SKM-1 treated with dmso at 0.1 percent for 144 hours (cell line): ENCODE results near the gene CACNA2D3.

Source experiments
- DNase-seq: peaks from one replicate; lab custom pipeline; 2025; ENCODE audit not compliant: unreplicated experiment; lab: John Stamatoyannopoulos, UW

Gene CACNA2D3

DNA sequence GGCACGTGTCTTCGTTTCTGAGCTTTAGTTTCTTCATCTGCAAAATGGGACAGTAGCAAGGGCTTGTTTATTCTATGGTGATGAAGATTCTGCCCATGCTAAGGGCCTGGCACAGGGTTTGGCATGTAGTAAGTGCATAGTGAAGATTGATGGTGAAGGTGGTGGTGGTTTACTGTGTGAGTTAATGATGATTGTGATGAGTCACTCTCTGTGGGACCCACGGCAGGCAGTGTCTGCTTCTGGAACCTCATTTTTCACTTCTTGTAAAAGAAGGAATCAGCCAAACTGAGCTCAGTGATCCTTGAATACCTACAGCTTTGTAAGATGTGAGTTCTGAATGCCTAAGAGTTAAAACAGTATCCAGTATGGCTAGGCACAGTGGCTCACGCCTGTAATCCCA, 891.7 kb downstream of the CACNA2D3 start:
- no peak for DNase-seq

DNA sequence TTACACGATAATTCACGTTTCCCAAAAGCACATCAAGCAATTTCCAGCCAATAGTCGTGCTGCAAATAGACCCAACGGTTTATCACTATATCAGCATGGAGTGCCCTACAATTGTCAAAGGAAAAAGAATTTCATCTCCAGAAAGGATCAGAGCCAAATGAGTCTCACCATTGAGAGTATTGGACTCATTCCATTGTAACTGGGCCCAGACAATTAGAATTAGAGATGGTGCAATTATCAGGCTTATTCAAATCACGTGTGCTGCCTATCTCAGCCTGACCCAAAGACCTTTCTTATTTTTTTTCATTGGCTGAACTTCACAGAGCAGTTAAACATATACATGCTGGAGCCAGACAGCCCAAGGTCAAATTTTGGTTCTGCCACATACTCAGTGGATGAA, 892.6 kb downstream of the CACNA2D3 start:
- DNase-seq = no peak

DNA sequence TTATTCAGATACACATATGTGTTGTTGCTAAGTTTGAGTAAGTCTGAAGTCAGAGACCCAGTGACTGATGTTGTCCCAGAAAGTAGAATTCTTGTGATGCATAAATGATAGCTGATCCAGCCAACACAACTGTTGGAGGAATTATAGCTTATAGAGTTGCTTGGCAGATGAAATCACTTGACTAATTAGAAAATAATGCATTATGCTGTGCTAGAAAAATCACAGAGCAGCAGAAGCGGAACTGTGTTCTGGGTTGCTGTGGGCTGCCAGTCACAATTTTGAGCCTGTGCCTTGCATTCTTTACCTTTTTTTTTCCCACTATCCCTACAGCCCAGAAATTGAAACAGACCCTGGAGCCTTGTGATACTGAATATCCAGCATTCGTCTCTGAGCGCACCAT, 895.5 kb downstream of the CACNA2D3 start:
- DNase-seq = no peak

DNA sequence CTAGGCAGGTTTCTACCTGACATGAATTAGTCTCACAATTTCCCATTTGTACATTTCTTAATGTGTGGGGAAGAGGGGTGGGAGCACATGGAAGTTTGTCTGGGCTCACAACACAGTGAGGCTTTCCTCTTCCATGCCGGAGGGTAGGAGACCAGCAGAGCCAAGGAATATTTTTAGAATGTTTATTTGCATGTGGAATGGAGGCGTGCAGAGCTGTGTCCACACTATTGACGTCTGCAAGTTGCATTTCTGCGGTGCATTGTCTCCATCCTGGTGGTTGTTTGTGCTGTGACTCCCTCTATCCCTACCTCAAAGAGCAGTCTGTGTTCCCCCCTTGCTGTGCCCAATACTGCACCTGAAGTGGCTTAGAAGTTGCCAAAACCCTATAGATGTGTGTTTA, 908.6 kb downstream of the CACNA2D3 start:
- DNase-seq = no peak

DNA sequence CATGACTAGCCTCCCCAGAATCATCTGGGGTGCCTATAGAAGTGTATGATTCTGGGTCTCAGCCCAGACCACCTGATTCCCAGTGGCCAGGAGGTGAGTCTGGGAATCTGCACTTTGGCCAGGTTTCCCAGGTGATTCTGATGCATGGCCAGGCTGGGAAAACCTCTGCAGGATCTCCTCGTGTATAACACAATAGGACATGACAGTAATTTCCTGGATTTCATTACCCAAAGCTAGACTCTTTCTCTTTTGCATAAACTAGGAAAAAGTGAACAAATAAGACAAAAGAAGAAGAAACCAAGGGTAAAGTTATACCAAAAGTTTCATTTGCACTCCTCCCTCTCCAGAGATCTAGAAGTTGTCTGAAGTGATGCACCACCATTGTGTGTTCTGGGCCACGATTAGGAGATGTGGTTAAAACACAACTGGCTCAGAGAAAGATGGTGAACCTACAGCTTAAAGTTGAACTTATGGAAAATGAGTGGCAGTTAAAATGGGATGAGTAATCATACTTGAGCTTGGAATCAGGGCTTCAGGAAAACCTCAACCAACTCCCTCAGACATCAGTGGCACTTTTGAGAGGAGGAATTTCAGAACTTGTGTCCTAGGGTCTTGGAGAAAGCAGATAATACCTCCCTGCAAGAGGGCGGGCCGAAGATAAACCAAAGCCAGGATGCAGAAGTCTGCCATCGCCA, 914.7 kb downstream of the CACNA2D3 start:
- DNase-seq = no peak

DNA sequence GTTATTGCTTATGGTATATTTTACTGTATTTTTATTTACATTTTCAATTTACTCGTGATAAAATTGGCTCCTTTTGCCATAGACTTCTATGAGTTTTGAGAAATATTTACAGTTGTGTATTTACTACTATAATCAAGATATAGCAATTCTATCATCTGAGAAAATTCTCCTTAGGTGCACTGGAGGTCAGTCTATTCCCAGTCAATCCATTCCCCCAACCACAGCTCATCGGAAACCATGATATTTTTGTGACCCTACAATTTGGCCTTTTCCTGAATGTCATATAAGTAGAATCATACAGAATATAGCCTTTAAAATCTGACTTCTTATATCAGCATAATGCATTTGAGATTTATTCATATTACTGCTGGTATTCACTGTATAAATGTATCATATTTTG, 920.2 kb downstream of the CACNA2D3 start:
- no peak for DNase-seq

DNA sequence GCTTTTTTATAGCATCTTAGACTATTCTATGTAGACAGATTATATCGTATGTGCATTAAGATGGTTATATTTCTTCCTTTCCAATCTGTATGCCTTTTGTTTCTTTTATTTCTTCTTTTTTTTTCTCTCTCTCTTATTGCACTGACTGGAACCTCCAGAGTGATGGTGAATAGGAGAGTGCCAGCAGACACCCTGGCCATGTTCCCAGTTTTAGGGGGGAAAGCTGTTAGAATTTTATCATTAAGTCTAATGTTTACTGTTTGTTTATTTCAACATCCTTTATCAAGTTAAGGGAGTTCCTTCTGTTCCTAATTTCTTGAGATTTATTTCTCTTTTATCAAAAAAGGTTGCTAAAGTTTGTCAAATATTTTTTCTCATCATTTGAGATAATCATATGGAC, 922.1 kb downstream of the CACNA2D3 start:
- no peak for DNase-seq

DNA sequence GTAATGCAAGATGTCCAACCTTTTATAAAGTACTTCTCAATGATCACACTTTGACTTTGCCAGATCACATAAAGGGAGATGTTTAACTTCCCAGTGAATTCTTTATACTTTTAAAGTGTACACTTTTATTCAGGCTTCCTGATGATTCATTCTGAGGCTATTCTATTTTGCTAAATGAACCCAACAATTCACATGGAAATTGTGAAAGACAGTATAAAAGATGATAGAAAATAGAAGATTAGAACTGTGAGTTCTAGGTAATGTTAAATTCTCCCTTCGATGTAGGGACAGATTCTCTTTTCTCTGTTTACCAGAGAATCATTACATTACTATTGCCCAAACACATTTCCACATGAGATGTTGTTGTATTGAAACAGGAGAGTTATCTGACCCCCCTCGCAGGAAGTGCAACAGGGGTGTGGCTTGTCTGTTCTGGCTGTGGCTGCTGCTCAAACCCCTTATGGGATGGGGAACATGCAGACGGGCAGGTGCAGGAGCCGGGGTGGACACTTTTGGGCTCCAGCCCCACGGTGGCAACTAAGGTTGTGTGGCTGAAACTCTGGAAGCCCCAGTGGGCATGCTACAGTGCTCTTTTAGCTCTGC, 936.8 kb downstream of the CACNA2D3 start:
- DNase-seq = no peak

DNA sequence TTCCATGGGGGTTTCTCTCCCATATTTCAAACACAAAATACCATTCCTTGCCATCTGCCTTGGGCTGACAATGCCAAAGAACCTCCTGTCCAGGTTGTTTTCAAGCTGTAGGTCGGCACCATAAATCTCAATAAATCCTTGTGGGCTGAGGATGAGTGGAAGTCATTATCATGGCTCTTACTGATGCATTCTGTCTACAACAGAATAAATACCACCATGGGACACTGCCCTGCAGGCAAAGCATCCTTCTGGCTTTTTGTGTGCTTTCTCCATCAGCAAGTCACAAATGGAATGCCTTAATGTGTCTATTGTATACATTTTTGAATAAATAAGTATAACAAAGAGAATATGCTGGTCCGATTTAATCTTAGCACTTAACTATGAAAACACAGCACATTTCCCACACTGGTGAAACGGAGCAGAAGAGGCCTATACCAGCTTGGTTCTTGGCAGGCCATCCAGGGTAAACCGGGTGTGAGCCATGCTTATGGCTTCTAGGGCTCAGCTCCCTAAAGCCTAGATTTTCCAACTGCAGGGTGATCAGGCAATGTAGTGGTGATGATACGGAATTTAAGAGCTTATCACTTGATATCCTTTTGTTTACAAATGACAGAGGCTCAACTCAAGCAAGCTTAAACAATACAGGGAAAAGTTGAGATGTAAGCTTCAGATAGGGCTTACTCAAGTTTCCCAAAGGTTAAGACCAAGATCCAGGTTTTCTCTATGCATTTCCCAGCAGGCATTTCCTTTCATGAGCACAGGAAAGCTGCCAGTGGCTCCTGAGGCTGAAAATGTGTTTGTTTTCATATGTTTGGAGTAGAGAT, 938.8 kb downstream of the CACNA2D3 start:
- DNase-seq = no peak

DNA sequence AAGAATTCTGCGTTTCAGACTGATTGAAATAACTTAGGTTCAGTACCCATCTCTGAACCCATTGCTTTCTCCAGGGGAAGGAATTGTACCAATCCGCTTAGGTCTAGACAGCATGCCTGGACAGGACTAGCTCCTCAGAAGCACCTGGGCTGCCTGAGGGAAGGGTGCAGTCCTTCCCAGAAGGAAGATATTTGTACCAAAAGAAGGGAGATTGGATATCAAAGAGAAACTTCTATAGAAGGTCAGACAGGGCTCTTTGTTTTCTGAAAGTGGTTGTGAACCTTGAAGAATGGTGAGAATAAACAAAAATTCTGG, 939.3 kb downstream of the CACNA2D3 start:
- no peak for DNase-seq

DNA sequence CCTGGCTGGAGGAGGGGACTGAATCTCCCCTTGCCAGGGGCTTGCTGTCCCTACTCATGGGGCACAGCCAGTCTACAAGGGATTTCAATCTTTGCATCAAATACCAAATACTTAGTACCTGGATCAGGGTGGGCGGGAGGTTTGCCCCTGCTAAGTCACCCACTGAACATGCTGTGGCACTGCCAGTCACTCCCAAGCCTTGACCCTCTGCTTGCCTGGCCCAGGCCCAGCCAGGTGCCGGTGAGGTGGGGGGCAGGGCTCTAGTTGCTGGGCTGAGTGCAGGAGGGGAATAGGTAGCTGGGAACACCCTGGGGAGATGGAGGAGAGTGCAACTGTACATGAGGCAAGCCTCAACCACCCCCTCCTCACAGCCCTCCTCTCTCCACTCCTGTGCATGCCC, 941.8 kb downstream of the CACNA2D3 start:
- no peak for DNase-seq

DNA sequence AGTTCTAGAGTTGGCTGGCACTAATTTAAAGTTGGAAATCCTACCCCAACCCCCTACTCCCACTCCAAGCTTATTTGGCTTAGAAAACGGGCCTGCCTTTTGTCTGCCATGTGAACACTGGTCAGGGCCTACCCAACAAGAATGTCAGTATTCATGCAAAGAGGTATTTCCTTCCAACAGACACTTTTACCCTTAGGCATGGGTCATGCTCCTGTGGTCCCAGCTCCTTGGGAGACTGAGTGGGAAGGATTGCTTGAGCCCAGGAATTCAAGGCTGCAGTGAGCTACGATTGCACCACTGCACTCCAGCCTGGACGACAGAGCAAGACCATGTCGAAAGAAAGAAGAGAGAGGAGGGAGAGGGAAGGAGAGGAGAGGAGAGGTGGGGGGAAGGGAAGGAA, 943.0 kb downstream of the CACNA2D3 start:
- DNase-seq = no peak

DNA sequence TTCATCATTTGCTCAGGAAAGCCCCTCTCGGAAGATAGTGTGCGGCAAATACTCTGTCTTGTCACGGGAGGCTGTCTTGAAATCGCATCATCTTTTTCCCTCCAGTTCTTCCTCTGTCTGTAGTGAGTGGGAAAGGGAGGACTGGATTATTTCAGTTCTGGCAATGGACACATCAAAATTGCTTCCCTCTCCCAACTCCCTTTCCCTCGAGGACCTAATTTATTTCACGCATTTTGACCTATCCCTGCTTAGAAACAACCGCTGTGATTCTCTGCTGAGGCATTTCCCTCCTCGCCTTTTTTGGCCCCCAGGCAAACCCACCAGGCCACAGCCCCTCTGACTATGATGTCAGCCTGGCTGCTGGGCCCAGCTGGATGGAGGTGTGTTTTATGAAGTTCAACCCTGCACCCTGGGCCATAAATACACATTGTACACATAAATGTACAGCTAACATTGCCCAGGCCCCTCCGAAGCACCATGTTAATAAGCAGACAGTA, 944.2 kb downstream of the CACNA2D3 start:
- DNase-seq = no peak

DNA sequence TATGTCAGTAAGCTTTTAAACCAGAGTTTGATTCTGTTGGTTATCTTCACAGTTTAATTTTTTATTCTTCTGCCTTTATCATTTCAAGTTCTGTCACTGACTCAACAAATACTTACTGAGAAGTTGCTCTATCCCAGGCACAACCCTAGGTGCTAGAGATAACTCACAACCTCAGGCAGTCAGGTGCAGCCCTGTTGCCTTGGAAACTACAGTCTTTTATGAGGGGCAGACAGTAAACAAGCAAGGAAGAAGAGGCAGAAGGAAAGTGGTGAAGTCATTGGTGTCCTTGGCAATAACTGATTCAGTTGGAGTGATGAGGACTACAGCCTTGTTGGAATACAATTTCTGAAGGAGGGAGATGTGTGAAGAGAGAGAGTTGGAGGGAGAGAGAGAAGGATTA, 947.6 kb downstream of the CACNA2D3 start:
- no peak for DNase-seq

DNA sequence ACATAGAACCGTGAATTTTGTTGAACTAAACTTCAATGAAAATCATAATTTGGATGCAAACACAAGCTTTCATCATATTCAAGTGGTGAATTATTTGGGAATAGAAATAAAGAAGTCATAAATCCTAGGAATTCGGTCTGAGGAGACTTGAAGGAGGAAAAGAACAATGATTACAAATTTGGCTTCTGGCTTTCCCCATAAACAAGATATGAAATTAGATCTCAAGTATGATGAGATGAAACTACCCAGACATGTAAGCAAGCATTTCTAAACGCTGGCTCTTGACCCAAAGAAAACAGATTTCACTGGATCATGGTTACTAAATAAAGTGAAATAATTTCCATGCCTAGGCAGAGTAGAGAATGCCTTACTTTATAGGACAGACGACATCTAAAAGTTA, 952.4 kb downstream of the CACNA2D3 start:
- no peak for DNase-seq

DNA sequence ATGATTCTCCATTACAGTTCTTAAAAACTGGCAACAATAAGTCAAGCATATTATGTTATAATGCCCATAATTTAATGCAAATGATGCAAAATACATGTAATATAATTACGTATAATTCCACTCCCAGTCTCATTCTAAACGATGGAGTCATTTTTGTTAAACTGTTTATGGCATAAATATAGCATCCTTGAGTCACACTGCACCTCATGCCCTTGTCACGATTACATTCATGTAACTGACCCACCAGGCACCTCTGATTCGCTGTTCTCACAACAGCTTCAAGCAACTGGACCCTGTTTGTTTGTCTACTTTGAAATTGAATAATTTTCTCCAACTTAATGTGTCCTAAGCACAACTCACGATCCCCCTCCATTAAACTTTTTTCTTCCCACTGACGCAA, 953.5 kb downstream of the CACNA2D3 start:
- DNase-seq = no peak

DNA sequence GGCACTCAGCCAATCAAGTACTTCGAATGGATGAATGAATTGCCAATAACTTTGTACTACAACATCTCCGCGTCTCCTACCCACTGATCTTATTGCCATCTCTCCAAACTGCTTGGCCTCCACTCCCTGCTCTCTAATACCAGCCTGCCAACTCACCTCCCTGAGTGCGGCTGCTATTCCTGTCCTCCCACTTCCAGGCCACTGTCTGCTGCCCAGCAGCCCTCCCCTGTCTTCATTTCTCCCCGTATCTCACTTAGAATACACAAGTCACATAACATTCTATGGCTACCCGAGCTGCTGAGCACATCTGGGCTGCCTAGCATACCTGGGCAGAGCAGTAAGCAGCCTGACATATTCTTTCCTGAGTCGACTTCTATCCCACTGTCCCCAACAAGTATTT, 955.4 kb downstream of the CACNA2D3 start:
- no peak for DNase-seq

DNA sequence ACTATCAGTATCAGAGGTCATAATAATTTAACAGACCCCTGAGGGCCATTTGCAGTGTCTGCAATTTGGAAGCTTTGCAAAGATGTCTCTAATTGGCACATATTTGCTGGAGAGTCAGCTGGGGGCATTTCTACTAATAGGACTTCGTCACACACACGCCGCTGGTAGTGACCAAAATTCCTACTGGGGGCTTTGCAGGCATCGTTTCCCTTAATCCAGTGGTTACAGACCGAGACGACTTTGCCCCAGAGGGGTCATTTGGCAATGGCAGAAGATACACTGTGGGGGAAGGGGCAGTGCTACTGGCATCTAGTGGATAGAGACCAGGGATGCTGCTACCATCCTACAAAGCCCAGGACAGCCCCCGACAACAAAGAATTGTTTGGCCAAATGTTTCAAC, 956.5 kb downstream of the CACNA2D3 start:
- no peak for DNase-seq

DNA sequence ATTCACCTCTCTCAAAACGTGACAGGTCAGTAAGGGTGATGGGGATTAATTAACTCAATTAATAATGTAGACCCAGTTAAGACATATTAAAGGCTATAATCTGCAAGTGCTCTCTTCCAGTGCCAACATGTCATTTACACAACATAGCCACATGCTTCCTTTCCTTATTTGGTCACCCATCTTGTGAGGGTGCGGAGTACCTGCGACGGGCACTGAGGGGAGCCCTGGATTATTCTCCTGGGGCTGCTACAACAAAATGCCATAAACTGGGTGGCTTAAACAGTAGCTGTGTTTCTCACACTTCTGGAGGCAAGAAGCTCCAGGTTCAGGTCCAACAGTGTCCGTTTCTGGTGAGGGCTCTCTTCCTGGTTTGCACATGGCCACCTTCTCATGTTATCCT, 962.9 kb downstream of the CACNA2D3 start:
- no peak for DNase-seq

DNA sequence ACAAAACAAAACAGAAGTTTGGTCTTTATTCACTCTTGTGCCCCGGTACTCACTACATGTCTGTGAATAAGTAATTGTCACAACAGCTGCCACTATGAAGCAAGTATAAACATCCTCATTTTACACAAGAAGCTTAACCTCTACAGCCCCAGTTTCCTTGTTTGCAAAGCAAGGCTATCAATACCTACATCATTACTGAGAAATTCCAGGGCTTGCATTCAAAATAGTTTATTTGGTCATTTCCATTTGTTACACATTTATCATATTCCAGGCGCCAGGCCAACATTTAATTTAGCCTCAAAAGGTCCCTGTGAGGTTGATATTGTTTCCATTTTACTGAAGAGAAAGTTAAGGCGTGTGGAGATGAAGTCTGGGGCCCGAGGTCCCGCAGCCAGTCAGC, 966.9 kb downstream of the CACNA2D3 start:
- DNase-seq = no peak

DNA sequence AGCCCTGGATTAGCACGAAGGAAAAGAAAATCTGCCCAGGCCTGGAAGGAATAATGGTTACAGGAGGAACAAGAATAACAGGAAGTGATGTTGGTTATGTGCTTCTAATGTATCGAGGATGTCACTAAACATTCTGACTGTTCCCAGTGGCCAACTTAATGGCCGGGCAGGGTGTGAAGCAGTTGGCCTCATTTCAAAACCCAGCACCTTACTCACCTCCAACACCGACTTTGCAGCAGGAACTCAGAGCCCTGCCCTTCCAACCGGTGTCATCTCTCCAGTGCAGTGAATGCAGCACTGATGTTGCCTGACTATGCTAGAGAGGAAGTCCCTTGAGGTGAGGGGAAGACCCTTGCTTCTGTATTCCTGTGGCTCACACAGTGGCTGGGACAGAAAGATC, 967.9 kb downstream of the CACNA2D3 start:
- DNase-seq = no peak

DNA sequence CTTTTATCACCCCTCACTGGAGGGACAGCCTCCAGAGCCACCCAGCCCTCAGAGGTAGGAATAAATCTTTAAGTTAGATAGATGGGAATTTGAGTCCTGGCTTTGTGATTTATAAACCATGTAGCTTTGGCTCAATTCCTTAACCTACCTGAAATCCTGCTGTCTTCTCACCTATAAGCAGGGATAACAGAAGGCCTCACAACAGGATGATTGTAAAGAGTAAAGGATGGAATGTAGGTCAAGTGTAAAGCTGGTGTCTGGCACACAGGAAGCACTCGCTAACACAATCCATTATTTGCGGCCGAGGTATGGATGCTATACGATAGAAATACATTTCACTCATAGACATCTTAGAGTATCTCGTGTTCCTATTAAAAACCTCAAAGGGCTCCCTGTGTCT, 968.4 kb downstream of the CACNA2D3 start:
- DNase-seq = no peak
